ENCODE data around the gene GARNL3.
A peak's percentile ranks its signal among the peaks of the same experiment; 100 is the strongest.

GARNL3 gene

GRCh38 chr9:127388037-127388855, 123.7 kb downstream of the GARNL3 start:
- DNase-seq (ENCODE audit: low read depth in 2 of 2) = peak; percentile 62 to 65

DNA sequence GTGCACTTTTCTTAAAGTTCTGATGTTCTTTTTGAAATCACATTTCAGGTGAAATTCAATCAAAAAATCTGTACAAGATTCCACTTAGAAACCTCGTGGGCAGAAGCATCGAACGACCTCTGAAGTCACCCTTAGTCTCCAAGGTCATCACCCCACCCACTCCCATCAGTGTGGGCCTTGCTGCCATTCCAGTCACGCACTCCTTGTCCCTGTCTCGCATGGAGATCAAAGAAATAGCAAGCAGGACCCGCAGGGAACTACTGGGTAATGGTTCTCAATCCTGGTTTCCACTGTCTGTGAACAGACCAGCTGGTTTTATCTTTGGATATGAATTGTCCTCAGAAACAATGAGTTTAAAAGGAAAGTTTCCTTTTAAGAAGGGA, 124.3 kb downstream of the GARNL3 start:
- no peak for DNase-seq (ENCODE audit: low read depth in 2 of 2)

DNA sequence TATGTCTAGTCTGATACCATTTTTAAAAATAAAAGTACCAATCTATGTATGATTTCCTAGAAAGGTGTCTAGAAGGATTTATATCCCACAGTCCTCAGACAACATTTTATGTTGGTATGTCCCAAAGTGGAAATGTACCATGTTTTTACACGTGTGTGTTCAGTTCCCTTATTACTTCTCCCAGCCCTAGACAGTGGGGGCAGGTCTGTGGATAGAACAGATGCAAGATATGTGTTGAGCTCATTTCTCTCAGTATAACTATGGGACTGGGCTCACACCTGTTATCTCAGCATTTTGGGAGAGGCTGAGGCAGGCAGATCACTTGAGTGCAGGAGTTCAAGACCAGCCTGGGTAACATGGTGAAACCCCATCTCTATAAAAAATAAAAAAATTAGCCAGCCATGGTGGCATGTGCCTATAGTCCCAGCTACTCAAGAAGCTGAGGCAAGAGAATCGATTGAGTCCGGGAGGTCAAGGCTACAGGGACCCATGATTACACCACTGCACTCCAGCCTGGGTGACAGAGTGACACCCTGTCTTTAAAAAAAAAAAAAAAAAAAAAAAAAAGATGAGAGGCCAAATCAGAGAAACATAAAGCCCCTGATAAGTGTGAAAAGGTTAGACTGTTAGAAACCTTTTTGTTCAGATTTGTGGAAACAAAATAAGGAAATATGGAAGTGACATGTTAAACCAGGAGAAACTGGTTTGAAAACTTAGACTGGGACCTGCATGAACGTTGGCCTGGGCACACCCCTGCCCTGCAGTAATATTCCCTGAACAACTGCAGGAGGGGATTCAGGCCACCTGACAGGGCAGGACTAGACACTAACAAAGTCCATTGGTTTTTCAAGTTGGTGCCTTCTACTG, 125.0 kb downstream of the GARNL3 start:
- DNase-seq (ENCODE audit: low read depth in 2 of 2) = no peak

GRCh38 chr9:127390248-127390545, 125.6 kb downstream of the GARNL3 start:
- DNase-seq (ENCODE audit: low read depth in 2 of 2) = no peak

- no peak for DNase-seq (ENCODE audit: low read depth in 2 of 2)
Observed at GRCh38 chr9:127390563-127390962, 126.0 kb downstream of the GARNL3 start.

DNA sequence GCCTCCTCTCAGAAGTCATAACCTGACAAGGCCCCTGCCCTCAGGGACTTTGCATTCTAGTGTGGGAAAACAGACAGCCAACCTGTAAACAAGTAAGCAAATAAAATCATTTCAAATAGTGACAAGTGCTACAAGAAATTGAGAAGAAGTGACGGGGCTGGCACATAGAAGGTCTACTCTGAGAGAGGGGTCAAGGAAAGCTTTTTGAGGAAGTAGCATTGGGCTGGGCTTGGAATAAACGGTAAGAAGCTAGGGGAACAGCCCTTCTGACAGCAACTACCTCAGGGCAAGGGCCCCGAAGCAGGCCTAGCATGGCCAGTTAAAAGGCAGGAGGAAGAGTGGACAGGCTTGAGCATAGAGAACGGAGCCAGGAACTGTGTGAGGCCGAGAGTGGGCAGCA, 127.6 kb downstream of the GARNL3 start:
- no peak for DNase-seq (ENCODE audit: low read depth in 2 of 2)

- DNase-seq (ENCODE audit: low read depth in 2 of 2) = no peak
Observed at GRCh38 chr9:127392976-127393375, 128.4 kb downstream of the GARNL3 start.

- DNase-seq (ENCODE audit: low read depth in 2 of 2) = no peak
Observed at GRCh38 chr9:127393645-127394044, 129.1 kb downstream of the GARNL3 start.

GRCh38 chr9:127395497-127396252, 131.1 kb downstream of the GARNL3 start:
- no peak for DNase-seq (ENCODE audit: low read depth in 2 of 2)

- no peak for DNase-seq (ENCODE audit: low read depth in 2 of 2)
Observed at GRCh38 chr9:127396253-127396807, 131.8 kb downstream of the GARNL3 start.

- peak; percentile 73 to 74 for DNase-seq (ENCODE audit: low read depth in 2 of 2)
Observed at GRCh38 chr9:127396808-127397645, 132.5 kb downstream of the GARNL3 start, which contains the start of gene SLC2A8. SLC2A8 (plus strand) TSS chr9:127397169; CDS start chr9:127397231, 62 bp downstream.

DNA sequence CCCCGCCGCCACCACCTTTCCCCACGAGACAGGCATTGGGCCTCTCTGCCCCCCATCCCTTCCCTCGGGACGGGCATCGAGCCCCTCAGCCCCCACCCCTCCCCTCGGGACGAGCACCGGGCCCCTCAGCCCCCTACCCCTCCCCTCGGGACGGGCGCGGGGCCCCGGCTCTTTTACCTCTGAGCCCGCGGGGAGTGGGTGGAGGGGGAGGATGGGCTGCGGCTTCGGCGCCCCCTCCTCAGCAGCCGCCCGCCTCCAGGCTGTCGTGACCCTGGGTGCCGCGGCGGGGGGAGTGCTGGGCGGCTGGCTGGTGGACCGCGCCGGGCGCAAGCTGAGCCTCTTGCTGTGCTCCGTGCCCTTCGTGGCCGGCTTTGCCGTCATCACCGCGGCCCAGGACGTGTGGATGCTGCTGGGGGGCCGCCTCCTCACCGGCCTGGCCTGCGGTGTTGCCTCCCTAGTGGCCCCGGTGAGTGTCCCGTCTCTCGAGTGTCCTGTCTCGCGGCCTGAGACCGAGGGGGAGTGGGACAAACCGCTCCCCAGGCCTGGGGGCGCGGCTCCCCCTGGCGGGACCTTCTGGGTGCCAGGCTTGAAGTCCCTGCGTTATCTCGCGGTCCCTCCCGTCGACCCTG, 133.2 kb downstream of the GARNL3 start:
- DNase-seq (ENCODE audit: low read depth in 2 of 2) = no peak

GRCh38 chr9:127398275-127398647, 133.7 kb downstream of the GARNL3 start:
- no peak for DNase-seq (ENCODE audit: low read depth in 2 of 2)

- no peak for DNase-seq (ENCODE audit: low read depth in 2 of 2)
Observed at GRCh38 chr9:127398715-127399400, 134.3 kb downstream of the GARNL3 start.

DNA sequence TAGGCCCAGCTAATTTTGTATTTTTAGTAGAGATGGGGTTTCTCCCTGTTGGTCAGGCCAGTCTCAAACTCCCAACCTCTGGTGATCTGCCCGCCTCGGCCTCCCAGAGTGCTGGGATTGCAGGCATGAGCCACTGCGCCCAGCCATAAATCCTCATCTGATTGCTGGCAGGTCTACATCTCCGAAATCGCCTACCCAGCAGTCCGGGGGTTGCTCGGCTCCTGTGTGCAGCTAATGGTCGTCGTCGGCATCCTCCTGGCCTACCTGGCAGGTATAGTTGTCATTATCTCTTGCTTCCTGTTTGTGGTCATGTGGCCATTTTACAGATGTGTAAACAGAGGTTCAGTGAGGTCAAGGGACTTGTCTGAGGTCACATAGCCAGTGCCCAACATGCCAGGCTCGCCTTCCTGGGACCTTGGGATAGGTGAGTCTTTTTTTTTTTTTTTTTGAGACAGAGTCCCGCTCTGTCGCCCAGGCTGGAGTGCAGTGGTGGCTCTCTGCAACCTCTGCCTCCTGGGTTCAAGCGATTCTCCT, 135.2 kb downstream of the GARNL3 start:
- DNase-seq (ENCODE audit: low read depth in 2 of 2) = no peak

DNA sequence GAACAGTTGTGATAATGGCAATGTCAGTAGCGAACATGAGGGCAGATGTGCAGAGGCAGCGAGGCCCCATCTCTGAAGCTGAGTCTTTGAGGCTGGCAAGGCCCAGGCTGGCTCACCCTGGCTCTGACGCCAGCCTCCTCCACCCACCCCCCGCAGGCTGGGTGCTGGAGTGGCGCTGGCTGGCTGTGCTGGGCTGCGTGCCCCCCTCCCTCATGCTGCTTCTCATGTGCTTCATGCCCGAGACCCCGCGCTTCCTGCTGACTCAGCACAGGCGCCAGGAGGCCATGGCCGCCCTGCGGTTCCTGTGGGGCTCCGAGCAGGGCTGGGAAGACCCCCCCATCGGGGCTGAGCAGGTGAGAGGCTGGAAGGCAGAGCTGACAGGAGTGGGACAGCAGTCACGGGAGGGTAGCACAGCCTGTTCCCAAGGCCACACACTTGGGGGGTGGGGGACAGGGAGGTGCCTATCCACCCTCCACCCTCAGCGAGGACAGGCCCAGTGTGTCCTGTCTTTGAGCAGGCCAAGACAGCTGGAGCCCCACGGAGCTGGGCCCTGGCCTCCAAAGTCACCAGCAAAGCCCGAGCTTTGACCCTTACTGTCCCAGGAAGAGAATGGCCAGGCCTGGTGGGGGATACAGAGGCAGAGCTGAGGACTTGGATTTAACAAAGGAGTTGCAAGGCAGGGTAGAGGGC, 138.0 kb downstream of the GARNL3 start:
- no peak for DNase-seq (ENCODE audit: low read depth in 2 of 2)

DNA sequence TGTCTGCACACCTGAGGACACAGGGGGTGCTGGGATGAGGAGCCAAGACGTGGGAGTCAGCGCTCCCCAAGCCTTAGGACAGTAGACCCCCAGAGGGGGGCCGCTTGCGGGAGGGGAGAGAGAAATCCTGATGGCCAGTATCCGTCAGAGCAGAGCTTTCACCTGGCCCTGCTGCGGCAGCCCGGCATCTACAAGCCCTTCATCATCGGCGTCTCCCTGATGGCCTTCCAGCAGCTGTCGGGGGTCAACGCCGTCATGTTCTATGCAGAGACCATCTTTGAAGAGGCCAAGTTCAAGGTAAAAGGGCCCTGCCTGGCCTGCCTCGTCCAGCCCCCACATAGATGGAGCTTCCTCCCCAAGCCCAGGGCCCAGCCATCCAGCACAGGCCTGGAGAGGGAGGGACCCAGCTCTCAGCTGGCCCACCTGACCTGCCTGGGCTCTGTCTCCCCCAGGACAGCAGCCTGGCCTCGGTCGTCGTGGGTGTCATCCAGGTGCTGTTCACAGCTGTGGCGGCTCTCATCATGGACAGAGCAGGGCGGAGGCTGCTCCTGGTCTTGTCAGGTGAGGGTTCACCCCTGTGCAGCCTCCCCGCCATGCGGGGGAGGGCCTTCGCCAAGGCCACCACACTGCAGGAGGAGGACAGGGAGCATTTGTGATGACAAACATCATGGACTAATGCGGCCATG, 139.1 kb downstream of the GARNL3 start:
- no peak for DNase-seq (ENCODE audit: low read depth in 2 of 2)

GRCh38 chr9:127404631-127405030, 140.1 kb downstream of the GARNL3 start:
- DNase-seq (ENCODE audit: low read depth in 2 of 2) = no peak

Measured in stimulated activated CD8-positive, alpha-beta memory T cell treated with anti-CD3 and anti-CD28 coated beads, Interleukin-7, amount 100 ng/mL, for 1 hour (primary cell).